ENCODE data around the gene SCPEP1.

DNA sequence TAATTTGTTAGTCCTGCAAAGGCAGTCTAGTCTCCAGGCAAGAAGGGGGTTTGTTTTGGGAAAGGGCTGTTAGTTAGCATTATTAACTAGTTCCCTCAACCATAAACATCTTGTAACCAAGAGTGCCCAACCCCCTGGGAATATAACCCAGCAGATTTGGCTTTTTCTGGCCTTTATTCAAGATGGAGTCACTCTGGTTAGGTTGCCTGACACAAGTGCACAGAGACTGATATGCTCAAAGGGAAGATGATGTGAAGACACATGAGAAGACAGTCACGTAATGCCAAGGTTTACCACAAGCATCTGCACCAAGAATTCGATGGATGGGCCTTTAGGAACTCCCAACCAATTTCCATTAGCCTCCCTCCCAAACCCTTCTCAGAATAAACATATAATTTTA lies 3.9 kb upstream of the SCPEP1 start:
- TF ChIP-seq TAF1 (IDR thresholded peaks at IDR 0.05; ENCODE audit: borderline replicate concordance, insufficient read depth, low read length) (no peak), POLR2AphosphoS5 (IDR thresholded peaks at IDR 0.05; ENCODE audit: low read depth, low read length) (no peak), FOXP2 (optimal IDR thresholded peaks at IDR 0.05; ENCODE audit: borderline replicate concordance, extremely low read depth, extremely low read length, insufficient read depth) (no peak)

Data from PFSK-1 (cell line).